NCI-H524 treated with DMSO at 0.1 percent for 48 hours (cell line): Measurements from ENCODE around the gene SLBP.
A peak's percentile ranks its signal among the peaks of the same experiment; 100 is the strongest.

ENCODE experiments used
- DNase-seq: peaks from one replicate; lab custom pipeline; 2025; lab: John Stamatoyannopoulos, UW

The SLBP gene

GRCh38 chr4:1748465-1748995 lies 36.4 kb upstream of the SLBP start:
- peak; percentile 28 for DNase-seq

- DNase-seq: no peak
Measured at GRCh38 chr4:1747603-1747967, 35.5 kb upstream of the SLBP start.

DNA sequence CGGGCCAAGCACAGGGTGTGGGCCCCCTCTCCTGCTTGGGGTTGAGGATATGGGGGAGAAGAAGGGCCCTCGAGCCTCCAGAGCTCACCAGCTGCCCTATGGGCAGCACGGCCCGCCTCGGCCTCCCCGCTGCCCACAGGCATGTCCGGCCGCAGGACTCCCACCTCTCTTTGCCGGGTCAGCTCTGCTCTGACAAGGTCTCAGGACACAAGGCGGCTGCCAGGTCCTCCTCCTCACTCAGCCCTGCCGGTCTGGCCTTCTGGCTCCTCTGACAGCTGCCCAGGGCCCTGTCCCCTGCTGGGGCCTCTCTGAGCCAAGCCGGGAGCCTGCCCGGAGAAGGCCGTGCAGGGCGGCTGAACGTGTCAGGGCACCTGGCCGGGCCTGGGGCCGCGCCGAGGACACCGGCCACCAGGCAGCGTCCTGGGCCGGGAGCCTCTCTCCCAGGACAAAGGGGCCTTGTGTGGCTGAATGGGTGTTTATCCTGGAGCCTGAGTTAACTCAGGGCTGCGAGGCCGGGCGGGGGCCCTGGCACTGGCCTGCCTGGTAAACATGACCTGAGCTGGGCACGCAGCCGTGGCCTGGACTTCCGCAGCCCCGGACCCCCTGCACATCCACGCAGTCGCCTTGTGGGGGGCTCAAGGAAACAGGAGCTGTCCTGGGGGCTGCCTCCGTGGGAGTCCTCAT lies 34.9 kb upstream of the SLBP start:
- no peak for DNase-seq

DNA sequence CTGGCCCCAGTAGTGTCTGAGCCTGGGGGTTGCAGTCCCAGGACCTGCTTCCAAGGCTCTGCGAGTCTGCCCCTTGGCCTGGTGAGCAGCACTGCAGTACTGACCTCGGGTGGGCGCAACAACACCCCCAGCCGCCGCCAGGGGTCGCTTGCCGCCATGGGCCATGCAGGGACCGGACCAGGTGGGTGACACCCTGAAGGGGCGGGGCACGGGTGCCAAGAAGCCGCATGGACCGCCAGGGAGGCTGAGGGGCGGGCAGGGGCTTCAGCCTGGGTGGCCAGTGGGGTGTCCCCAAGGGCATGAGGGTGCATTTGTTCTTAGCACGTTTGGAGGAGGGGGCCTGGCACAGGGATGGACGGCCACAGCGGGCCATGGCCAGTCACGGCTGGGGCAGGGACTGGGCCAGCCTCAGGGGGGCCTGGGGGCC lies 34.2 kb upstream of the SLBP start:
- peak; percentile 29 for DNase-seq

DNA sequence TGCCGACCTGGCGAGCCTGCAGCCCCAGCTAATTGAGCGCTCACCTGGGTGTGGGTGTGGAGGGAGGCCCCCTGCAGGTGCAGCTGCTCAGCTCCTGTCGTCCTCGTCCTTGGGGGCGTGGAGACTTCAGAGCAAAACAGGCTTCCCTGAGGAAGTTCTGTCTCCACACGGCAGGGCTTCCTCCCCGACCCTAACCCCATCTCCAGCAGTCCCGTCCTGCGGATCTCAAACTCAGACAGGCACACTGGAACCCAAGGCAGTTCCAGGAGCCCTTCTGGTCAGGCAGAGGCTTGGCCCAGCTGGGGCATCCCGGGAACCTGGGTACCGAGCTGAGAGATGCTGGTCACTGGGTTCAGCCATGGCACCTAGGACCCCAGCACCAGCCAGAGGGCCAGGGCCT lies 33.6 kb upstream of the SLBP start:
- DNase-seq: no peak

DNA sequence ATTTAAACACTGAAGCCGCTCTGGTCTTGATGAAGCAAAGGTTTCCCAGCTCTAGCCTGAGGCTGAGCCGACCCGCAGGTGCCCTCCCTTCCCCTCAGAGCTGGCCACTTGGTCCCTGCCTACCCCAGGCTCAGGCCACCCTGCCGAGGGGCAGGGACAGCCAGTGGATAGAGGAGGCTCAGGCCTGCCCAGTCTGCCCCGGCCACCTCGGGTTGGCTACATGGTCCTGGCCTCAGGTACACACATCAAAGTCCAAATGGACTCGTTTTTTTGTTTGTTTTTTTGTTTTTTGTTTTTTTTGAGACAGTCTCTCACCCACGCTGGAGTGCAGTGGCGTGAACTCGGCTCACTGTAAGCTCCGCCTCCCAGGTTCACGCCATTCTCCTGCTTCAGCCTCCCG lies 33.0 kb upstream of the SLBP start:
- no peak for DNase-seq

DNA sequence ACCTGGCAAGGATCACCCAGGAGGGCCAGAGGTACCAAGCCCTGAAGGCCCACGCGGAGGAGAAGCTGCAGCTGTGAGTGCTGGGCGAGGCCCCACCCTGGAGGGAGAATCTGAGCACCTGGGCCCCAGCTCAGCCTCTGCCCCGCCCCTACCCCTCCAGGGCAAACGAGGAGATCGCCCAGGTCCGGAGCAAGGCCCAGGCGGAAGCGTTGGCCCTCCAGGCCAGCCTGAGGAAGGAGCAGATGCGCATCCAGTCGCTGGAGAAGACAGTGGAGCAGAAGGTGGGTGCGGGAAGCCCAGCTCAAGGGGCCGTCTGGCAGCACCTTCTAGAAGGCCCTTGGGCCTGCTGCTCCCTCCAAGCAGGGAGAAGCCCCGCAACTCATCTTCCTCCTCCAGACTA lies 32.4 kb upstream of the SLBP start:
- DNase-seq: no peak

GRCh38 chr4:1743975-1744374 lies 31.9 kb upstream of the SLBP start:
- no peak for DNase-seq

- no peak for DNase-seq
Measured at GRCh38 chr4:1743551-1743950, 31.4 kb upstream of the SLBP start.

- no peak for DNase-seq
Measured at GRCh38 chr4:1741208-1741607, 29.1 kb upstream of the SLBP start.

DNA sequence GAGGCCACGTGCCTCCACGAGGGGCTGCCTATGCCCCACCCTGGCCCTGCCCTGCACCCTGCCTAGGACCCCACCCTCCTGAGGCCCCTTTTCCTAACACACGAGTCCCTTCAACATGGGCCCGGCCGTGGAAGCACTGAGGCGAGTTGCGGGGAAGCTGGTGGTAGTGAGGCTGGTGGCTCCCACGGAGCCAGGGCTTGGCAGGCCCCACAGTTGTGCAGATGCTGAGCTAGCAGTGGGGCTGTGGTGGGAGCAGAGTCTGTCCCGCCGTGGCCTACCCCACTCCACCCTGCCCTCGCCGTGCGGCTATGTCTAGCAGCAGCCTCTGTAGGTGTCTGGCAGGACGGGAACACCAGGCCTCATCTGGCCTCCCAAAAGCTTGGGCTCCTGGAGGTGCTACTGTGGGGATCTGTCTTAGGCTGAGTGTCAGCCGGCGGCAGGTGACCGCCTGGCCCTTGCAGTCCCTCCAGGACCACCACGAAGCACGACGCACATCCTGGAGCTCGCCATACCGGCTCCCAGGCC lies 28.0 kb upstream of the SLBP start:
- DNase-seq: no peak

DNA sequence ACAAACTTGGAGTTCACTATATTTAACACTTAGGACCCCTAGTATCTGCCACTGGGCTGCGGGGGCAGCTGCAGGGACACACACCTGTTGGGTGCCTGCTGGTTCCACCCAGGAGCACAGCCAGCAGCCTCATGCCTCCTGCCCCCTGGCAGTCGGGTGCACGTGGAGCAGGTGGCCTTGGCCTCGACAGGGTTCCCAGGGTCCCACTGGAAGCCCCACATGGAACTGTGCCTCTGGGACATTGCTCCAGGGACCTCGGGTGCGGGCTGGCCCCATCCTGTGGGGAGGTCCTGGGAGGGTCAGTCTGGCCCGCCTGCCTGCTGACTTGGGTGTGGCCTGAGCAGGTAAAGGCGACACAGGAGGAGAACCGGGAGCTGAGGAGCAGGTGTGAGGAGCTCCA lies 27.2 kb upstream of the SLBP start:
- DNase-seq: no peak

DNA sequence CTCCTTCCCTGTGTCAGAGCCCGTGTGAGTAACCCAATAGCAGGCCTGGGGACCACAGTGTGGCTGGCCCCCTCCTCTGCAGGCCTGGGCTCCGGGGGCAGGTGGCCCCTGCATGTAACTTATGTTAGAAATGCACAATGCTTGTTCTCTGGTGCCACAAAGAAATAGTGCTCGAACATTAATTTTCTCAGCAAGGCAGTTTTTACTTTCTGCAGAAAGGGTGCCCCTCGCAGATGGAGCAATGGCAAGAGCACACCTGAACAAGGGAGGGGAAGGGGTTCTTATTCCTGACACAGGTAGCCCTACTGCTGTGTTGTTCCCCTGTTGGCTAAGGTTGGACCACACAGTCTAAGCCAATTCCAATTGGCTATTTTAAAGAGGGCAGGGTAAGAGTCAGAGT lies 26.3 kb upstream of the SLBP start:
- no peak for DNase-seq

- DNase-seq: no peak
Measured at GRCh38 chr4:1737666-1738065, 25.5 kb upstream of the SLBP start.

GRCh38 chr4:1736812-1737211 lies 24.7 kb upstream of the SLBP start:
- DNase-seq: no peak

- DNase-seq: no peak
Measured at GRCh38 chr4:1735215-1735614, 23.1 kb upstream of the SLBP start.

- no peak for DNase-seq
Measured at GRCh38 chr4:1732911-1733310, 20.8 kb upstream of the SLBP start.

DNA sequence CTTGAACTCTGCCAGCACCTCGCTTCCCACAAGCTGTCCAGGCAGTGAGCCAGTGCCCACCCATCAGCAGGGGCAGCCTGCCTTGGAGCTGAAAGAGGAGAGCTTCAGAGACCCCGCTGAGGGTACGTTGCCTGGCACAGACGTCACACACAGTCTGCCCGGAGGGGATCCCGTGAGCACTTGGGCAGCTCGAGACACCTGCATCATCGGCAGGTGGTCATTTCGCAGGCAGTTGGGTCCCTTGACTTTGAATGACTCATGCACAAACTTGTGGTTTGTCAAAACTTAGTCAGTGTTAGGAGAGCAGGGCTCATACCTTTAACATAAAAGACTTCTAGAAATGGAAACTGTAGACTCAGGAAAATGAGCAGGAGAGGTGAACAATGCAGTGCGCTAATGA lies 19.1 kb upstream of the SLBP start:
- DNase-seq: no peak

- DNase-seq: no peak
Measured at GRCh38 chr4:1730532-1731135, 18.5 kb upstream of the SLBP start.

DNA sequence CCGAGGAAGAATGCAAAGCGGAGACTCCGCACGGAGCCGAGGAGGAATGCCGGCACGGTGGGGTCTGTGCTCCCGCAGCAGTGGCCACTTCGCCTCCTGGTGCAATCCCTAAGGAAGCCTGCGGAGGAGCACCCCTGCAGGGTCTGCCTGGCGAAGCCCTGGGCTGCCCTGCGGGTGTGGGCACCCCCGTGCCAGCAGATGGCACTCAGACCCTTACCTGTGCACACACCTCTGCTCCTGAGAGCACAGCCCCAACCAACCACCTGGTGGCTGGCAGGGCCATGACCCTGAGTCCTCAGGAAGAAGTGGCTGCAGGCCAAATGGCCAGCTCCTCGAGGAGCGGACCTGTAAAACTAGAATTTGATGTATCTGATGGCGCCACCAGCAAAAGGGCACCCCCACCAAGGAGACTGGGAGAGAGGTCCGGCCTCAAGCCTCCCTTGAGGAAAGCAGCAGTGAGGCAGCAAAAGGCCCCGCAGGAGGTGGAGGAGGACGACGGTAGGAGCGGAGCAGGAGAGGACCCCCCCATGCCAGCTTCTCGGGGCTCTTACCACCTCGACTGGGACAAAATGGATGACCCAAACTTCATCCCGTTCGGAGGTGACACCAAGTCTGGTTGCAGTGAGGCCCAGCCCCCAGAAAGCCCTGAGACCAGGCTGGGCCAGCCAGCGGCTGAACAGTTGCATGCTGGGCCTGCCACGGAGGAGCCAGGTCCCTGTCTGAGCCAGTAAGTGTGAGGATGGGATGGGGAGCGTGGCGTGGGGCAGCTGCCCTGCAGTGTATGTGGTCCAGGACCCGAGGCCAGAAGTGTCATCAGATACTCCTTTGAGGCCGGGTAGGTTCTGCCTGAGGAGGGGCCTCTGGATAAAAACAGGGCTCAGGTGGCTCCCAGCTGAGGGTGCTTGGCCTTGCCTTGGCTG lies 16.2 kb upstream of the SLBP start:
- DNase-seq: no peak

GRCh38 chr4:1727117-1728031 lies 15.3 kb upstream of the SLBP start:
- DNase-seq: no peak
